ENCODE measurements around the gene DBF4B. TPM values are rescaled to one million over a fixed set of nuclear protein-coding genes. Genes with fewer than 3 reads are reported as not detected.
"Not testable (repeated sequence)": the region's sequence is repeated elsewhere in the genome, so short reads cannot be mapped to it uniquely, and the experiment has no call there.

DBF4B gene
- total RNA-seq, 1 donor from 2014 or later, result 16.4 TPM

DNA sequence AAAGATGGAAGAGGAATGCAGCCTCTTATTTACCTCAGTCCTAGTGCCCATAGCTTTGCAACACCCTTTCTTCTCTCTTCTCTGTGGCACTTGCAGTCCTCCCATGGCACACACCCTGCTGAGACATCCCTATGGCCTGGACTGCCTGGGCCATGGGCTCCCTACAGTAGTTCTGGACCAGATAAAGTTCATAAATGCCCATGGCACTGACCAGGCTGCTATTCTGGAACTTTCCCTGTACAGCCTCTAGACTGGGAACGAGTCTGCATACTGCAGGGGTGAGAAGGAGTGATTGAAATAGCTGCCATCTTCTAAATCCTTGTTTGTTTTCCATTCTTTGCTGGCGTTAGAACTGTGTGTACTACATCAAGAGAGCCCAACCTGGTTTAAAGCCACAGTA, 25.8 kb downstream of the DBF4B start:
- Mint-ChIP-seq H3K4me1 (ENCODE audit: unreplicated experiment) (no peaks in the 10 kb centered on the region), H3K27ac (ENCODE audit: unreplicated experiment) (no peak overlapping the region), H3K27me3 (ENCODE audit: unreplicated experiment) (peaks cover 3% of the 10 kb centered on the region), H3K4me3 (ENCODE audit: unreplicated experiment) (peak overlapping the region; percentile 6), H3K36me3 (ENCODE audit: low read depth, unreplicated experiment) (peaks cover 18% of the 10 kb centered on the region), H3K9me3 (ENCODE audit: unreplicated experiment) (no peaks in the 10 kb centered on the region)
- DNase-seq (ENCODE audit: low spot score), result no peak
- TF ChIP-seq, protein P1, sequence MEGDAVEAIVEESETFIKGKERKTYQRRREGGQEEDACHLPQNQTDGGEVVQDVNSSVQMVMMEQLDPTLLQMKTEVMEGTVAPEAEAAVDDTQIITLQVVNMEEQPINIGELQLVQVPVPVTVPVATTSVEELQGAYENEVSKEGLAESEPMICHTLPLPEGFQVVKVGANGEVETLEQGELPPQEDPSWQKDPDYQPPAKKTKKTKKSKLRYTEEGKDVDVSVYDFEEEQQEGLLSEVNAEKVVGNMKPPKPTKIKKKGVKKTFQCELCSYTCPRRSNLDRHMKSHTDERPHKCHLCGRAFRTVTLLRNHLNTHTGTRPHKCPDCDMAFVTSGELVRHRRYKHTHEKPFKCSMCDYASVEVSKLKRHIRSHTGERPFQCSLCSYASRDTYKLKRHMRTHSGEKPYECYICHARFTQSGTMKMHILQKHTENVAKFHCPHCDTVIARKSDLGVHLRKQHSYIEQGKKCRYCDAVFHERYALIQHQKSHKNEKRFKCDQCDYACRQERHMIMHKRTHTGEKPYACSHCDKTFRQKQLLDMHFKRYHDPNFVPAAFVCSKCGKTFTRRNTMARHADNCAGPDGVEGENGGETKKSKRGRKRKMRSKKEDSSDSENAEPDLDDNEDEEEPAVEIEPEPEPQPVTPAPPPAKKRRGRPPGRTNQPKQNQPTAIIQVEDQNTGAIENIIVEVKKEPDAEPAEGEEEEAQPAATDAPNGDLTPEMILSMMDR (IDR thresholded peaks at IDR 0.05; ENCODE audit: unreplicated experiment), result no peak

- Mint-ChIP-seq H3K36me3 (ENCODE audit: low read depth, unreplicated experiment) (peaks cover 4% of the 10 kb centered on the region), H3K27me3 (ENCODE audit: unreplicated experiment) (peaks cover 3% of the 10 kb centered on the region), H3K9me3 (ENCODE audit: unreplicated experiment) (no peaks in the 10 kb centered on the region)
These were observed 28.2 kb downstream of the DBF4B start for GRCh38 chr17:44736551-44737240.

GRCh38 chr17:44738214-44738906, 29.9 kb downstream of the DBF4B start:
- TF ChIP-seq, protein P1 (IDR thresholded peaks at IDR 0.05; ENCODE audit: unreplicated experiment), result no peak
- no peak overlapping the region for H3K27ac Mint-ChIP-seq (ENCODE audit: unreplicated experiment)
- H3K9me3 Mint-ChIP-seq (ENCODE audit: unreplicated experiment), result no peaks in the 10 kb centered on the region
- no peak for DNase-seq (ENCODE audit: low spot score)
- peaks cover 3% of the 10 kb centered on the region for H3K27me3 Mint-ChIP-seq (ENCODE audit: unreplicated experiment)
- H3K36me3 Mint-ChIP-seq (ENCODE audit: low read depth, unreplicated experiment), result no peaks in the 10 kb centered on the region
- no peaks in the 10 kb centered on the region for H3K4me1 Mint-ChIP-seq (ENCODE audit: unreplicated experiment)
- no peak overlapping the region for H3K4me3 Mint-ChIP-seq (ENCODE audit: unreplicated experiment)

More at GRCh38 chr17:44736551-44737240, 28.2 kb downstream of the DBF4B start:
- Mint-ChIP-seq H3K4me1 (ENCODE audit: unreplicated experiment) (no peaks in the 10 kb centered on the region), H3K27ac (ENCODE audit: unreplicated experiment) (no peak overlapping the region), H3K4me3 (ENCODE audit: unreplicated experiment) (no peak overlapping the region)
- TF ChIP-seq, protein P1 (IDR thresholded peaks at IDR 0.05; ENCODE audit: unreplicated experiment), result no peak
- DNase-seq (ENCODE audit: low spot score), result no peak

GRCh38 chr17:44741316-44741715, 32.9 kb downstream of the DBF4B start:
- no peak for DNase-seq (ENCODE audit: low spot score)
- Mint-ChIP-seq H3K4me3 (ENCODE audit: unreplicated experiment) (no peak overlapping the region), H3K9me3 (ENCODE audit: unreplicated experiment) (no peaks in the 10 kb centered on the region), H3K27me3 (ENCODE audit: unreplicated experiment) (peaks cover 5% of the 10 kb centered on the region), H3K4me1 (ENCODE audit: unreplicated experiment) (no peaks in the 10 kb centered on the region), H3K27ac (ENCODE audit: unreplicated experiment) (no peak overlapping the region), H3K36me3 (ENCODE audit: low read depth, unreplicated experiment) (no peaks in the 10 kb centered on the region)
- TF ChIP-seq, protein P1 (IDR thresholded peaks at IDR 0.05; ENCODE audit: unreplicated experiment), result no peak

DNA sequence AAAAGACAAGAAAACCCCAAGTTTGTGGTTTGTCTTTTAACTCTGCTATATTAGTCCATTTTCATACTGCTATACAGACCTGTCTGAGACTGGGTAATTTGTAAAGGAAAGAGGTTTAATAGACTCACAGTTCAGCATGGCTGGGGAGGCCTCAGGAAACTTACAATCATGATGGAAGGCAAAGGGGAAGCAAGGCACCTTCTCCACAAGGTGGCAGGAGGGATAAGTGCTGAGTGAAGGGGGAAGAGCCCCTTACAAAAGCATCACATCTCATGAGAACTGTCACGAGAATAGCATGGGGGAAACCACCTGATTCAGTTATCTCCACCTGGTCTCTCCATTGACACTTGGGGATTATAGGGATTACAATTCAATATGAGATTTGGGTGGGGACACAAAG, 36.8 kb downstream of the DBF4B start:
- peaks cover 9% of the 10 kb centered on the region for H3K36me3 Mint-ChIP-seq (ENCODE audit: low read depth, unreplicated experiment)
- no peaks in the 10 kb centered on the region for H3K9me3 Mint-ChIP-seq (ENCODE audit: unreplicated experiment)
- no peak overlapping the region for H3K4me3 Mint-ChIP-seq (ENCODE audit: unreplicated experiment)
- DNase-seq (ENCODE audit: low spot score), result no peak
- no peaks in the 10 kb centered on the region for H3K4me1 Mint-ChIP-seq (ENCODE audit: unreplicated experiment)
- H3K27me3 Mint-ChIP-seq (ENCODE audit: unreplicated experiment), result peaks cover 7% of the 10 kb centered on the region
- TF ChIP-seq, protein P1 (IDR thresholded peaks at IDR 0.05; ENCODE audit: unreplicated experiment), result no peak
- H3K27ac Mint-ChIP-seq (ENCODE audit: unreplicated experiment), result no peak overlapping the region

DNA sequence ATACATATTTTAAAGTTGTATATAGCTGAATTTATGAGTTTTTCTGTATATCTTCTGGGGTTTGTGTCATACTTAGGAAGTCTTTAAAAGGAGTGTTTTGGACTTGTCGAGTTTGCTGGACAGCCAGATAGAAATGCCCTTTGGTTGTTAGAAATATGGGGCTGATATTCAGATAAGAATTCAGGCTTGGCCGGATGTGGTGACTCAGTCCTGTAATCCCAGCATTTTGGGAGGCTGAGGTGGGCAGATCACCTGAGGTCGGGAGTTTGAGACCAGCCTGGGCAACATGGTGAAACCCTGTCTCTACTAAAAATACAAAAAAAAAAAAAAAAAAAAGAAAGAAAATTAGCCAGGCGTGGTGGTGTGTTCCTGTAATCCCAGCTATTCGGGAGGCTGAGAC, 37.3 kb downstream of the DBF4B start:
- H3K27me3 Mint-ChIP-seq (ENCODE audit: unreplicated experiment); H3K4me1 Mint-ChIP-seq (ENCODE audit: unreplicated experiment); H3K4me3 Mint-ChIP-seq (ENCODE audit: unreplicated experiment); H3K9me3 Mint-ChIP-seq (ENCODE audit: unreplicated experiment); DNase-seq (ENCODE audit: low spot score); H3K27ac Mint-ChIP-seq (ENCODE audit: unreplicated experiment): not testable (repeated sequence)
- H3K36me3 Mint-ChIP-seq (ENCODE audit: low read depth, unreplicated experiment), result peaks cover 11% of the 10 kb centered on the region

All from endothelial cell (in vitro differentiated cells).